Keratinocyte (primary cell): Measurements from ENCODE around the gene PTPRD. TPM values are rescaled to one million over a fixed set of nuclear protein-coding genes. Genes with fewer than 3 reads are reported as not detected.

Experiments used
- DNase-seq: peaks from one replicate; pipeline ENCODE4 v3.0.0-alpha.2; 2011; ENCODE audit warnings: low read depth, missing footprints, low spot score
- FAIRE-seq: peaks from 2 replicates; lab custom pipeline; 2011; peaks lifted over from hg19 to GRCh38; lab: Jason Lieb, UNC
- H2AFZ ChIP-seq: 2 replicates; pipeline ENCODE4 v1.6.0; 2012; ENCODE audit warnings: low read length, control low read depth, inconsistent platforms; ENCODE audit not compliant: control insufficient read depth
- H3K27ac ChIP-seq: 2 replicates; pipeline ENCODE4 v1.5.1; 2011; ENCODE audit warnings: low read length; ENCODE audit not compliant: control insufficient read depth, insufficient read depth
- H3K27me3 ChIP-seq: 3 replicates; pipeline ENCODE4 v1.6.0; 2011; ENCODE audit warnings: low read length; ENCODE audit not compliant: control insufficient read depth, insufficient read depth; ENCODE audit errors: extremely low read depth
- H3K36me3 ChIP-seq, 2 experiments: 2 replicates in 1 of 2; 3 replicates in 1 of 2; pipeline ENCODE4 v1.5.1; 2011; ENCODE audit warnings: low read length in 2 of 2, mild to moderate bottlenecking in 1 of 2; ENCODE audit not compliant: control insufficient read depth in 2 of 2, insufficient read depth in 2 of 2; ENCODE audit errors: extremely low read depth in 1 of 2
- H3K4me1 ChIP-seq: 3 replicates; pipeline ENCODE4 v1.5.1; 2011; ENCODE audit warnings: low read length; ENCODE audit not compliant: control insufficient read depth, insufficient read depth; ENCODE audit errors: extremely low read depth
- H3K4me2 ChIP-seq: 3 replicates; pipeline ENCODE4 v1.6.0; 2011; ENCODE audit warnings: low read depth, low read length; ENCODE audit not compliant: control insufficient read depth, insufficient read depth; ENCODE audit errors: extremely low read depth
- H3K4me3 ChIP-seq, 3 experiments: fragments of 200-600 bp in 1 of 3; sonication (generic) in 1 of 3; 2 replicates in 2 of 3; 3 replicates in 1 of 3; pipeline ENCODE4 v1.5.1; 2011 to 2016; ENCODE audit warnings: low read length in 3 of 3, mild to moderate bottlenecking in 3 of 3, control low read depth in 2 of 3, inconsistent platforms in 1 of 3, low read depth in 1 of 3, mixed read lengths in 1 of 3, mixed run types in 1 of 3, moderate library complexity in 1 of 3; ENCODE audit not compliant: control insufficient read depth in 2 of 3, insufficient read depth in 2 of 3; ENCODE audit errors: extremely low read depth in 1 of 3
- H3K79me2 ChIP-seq: 2 replicates; pipeline ENCODE4 v1.6.0; 2012; ENCODE audit warnings: low read length; ENCODE audit not compliant: control insufficient read depth, insufficient read depth
- H3K9ac ChIP-seq: 3 replicates; pipeline ENCODE4 v1.6.0; 2011; ENCODE audit warnings: low read length; ENCODE audit not compliant: control insufficient read depth, insufficient read depth; ENCODE audit errors: extremely low read depth
- H3K9me1 ChIP-seq: 3 replicates; pipeline ENCODE4 v1.6.0; 2011; ENCODE audit warnings: low read length; ENCODE audit not compliant: control insufficient read depth, insufficient read depth; ENCODE audit errors: extremely low read depth
- H3K9me3 ChIP-seq: 2 replicates; pipeline ENCODE4 v1.5.1; 2012; ENCODE audit warnings: low read depth, low read length; ENCODE audit not compliant: control insufficient read depth
- H4K20me1 ChIP-seq: 3 replicates; pipeline ENCODE4 v1.6.0; 2011; ENCODE audit warnings: low read length; ENCODE audit not compliant: control insufficient read depth, insufficient read depth; ENCODE audit errors: extremely low read depth
- EZH2 ChIP-seq: IDR thresholded peaks from one replicate; pipeline ENCODE4 v1.6.1; 2012; ENCODE audit warnings: inconsistent platforms, mild to moderate bottlenecking, low read length, moderate library complexity
- dilution Hi-C: fragments of 300-500 bp; cut with MboI; formaldehyde crosslinking; loops from one replicate; pipeline ENCODE4 v1.7.0; 2020; ENCODE audit warnings: low sequenced_read_pairs; ENCODE audit not compliant: extremely low pct_ligation_motif_present
- polyA plus RNA-seq, 5 experiments: library from polyadenylated mRNA; depleted of rRNA in 3 of 5; stranded (reverse) in 3 of 5; stranded (forward) in 1 of 5; unstranded in 1 of 5; fragments of >200 nt; gene quantifications; 1 replicate in 1 of 5; 2 replicates in 3 of 5; 3 replicates in 1 of 5; pipeline versions ENCODE4 v1.2.1 to v1.2.3, GENCODE V29; 2011 to 2012; ENCODE audit warnings: missing spikeins in 2 of 5, low read depth in 1 of 5, low replicate concordance in 1 of 5
- TF ChIP-seq, protein P1 (sequence below), 3 experiments: IDR thresholded peaks in 1 of 3; conservative IDR thresholded peaks in 1 of 3; optimal IDR thresholded peaks in 1 of 3; 2 replicates in 2 of 3; 3 replicates in 1 of 3; pipeline versions ENCODE3 to v1.5.1; 2011; ENCODE audit warnings: low read length in 3 of 3, mild to moderate bottlenecking in 3 of 3, moderate library complexity in 2 of 3, control low read depth in 1 of 3, inconsistent platforms in 1 of 3; ENCODE audit not compliant: insufficient read depth in 2 of 3; ENCODE audit errors: extremely low read depth in 1 of 3

The PTPRD gene
- polyA plus RNA-seq, 1 donor (not counting 4 experiments of a cell fraction or from before 2014, with no cell fraction given): 0.10 TPM

- no peak overlapping the region for H3K4me3 ChIP-seq
- no peaks in the 10 kb centered on the region for H4K20me1 ChIP-seq
- DNase-seq: no peak
- H3K27me3 ChIP-seq: no peaks in the 10 kb centered on the region
- no peaks in the 10 kb centered on the region for H3K36me3 ChIP-seq
- no peaks in the 10 kb centered on the region for H3K9me1 ChIP-seq
- H3K9me3 ChIP-seq: no peaks in the 10 kb centered on the region
- dilution Hi-C loops: no loop called here
- no peak overlapping the region for H2AFZ ChIP-seq
- no peaks in the 10 kb centered on the region for H3K4me1 ChIP-seq
- no peak overlapping the region for H3K4me2 ChIP-seq
- TF ChIP-seq EZH2: no peak
- TF ChIP-seq, protein P1, sequence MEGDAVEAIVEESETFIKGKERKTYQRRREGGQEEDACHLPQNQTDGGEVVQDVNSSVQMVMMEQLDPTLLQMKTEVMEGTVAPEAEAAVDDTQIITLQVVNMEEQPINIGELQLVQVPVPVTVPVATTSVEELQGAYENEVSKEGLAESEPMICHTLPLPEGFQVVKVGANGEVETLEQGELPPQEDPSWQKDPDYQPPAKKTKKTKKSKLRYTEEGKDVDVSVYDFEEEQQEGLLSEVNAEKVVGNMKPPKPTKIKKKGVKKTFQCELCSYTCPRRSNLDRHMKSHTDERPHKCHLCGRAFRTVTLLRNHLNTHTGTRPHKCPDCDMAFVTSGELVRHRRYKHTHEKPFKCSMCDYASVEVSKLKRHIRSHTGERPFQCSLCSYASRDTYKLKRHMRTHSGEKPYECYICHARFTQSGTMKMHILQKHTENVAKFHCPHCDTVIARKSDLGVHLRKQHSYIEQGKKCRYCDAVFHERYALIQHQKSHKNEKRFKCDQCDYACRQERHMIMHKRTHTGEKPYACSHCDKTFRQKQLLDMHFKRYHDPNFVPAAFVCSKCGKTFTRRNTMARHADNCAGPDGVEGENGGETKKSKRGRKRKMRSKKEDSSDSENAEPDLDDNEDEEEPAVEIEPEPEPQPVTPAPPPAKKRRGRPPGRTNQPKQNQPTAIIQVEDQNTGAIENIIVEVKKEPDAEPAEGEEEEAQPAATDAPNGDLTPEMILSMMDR (optimal IDR thresholded peaks at IDR 0.05 in 1 of 3, IDR thresholded peaks at IDR 0.05 in 1 of 3, conservative IDR thresholded peaks at IDR 0.05 in 1 of 3; ENCODE audit: extremely low read depth in 1 of 3, insufficient read depth in 2 of 3, low read length in 3 of 3): no peak
- H3K79me2 ChIP-seq: no peaks in the 10 kb centered on the region
- no peak for FAIRE-seq
- no peak overlapping the region for H3K9ac ChIP-seq
- no peak overlapping the region for H3K27ac ChIP-seq
Observed at GRCh38 chr9:9283159-9283986, 1329.4 kb downstream of the PTPRD start.

GRCh38 chr9:9275601-9276000, 1337.2 kb downstream of the PTPRD start:
- no peaks in the 10 kb centered on the region for H3K9me3 ChIP-seq
- TF ChIP-seq EZH2: no peak
- TF ChIP-seq, protein P1 (optimal IDR thresholded peaks at IDR 0.05 in 1 of 3, IDR thresholded peaks at IDR 0.05 in 1 of 3, conservative IDR thresholded peaks at IDR 0.05 in 1 of 3; ENCODE audit: extremely low read depth in 1 of 3, insufficient read depth in 2 of 3, low read length in 3 of 3): no peak
- H3K79me2 ChIP-seq: no peaks in the 10 kb centered on the region
- no peaks in the 10 kb centered on the region for H3K4me1 ChIP-seq
- no peaks in the 10 kb centered on the region for H4K20me1 ChIP-seq
- dilution Hi-C loops: no loop called here
- no peak overlapping the region for H3K9ac ChIP-seq
- no peak overlapping the region for H3K27ac ChIP-seq
- DNase-seq: no peak
- no peaks in the 10 kb centered on the region for H3K36me3 ChIP-seq
- no peak overlapping the region for H2AFZ ChIP-seq
- no peaks in the 10 kb centered on the region for H3K27me3 ChIP-seq
- H3K9me1 ChIP-seq: no peaks in the 10 kb centered on the region
- no peak overlapping the region for H3K4me3 ChIP-seq
- H3K4me2 ChIP-seq: no peak overlapping the region
- no peak for FAIRE-seq
